K562 (cell line): ENCODE data around the gene RBSN. TPM values are rescaled to one million over a fixed set of nuclear protein-coding genes. Genes with fewer than 3 reads are reported as not detected.

ENCODE experiments used
- ATAC-seq: fragments of 200-7000 bp; cut with Tn5 transposase; 3 replicates; pipeline ENCODE4 v1.9.1; 2020; ENCODE audit warnings: moderate library complexity
- BruUV-seq: library from RNA; stranded (reverse); fragments of 400-500 nt; replicated peaks from 2 replicates; lab custom pipeline; 2021; lab: Mats Ljungman, UMichigan
- CTCF ChIA-PET: fragments of 300-600 bp; formaldehyde crosslinking; extraction: SDS; loops from one replicate; lab custom pipeline; 2021; ENCODE audit warnings: low intra/inter-chr PET ratio; lab: Yijun Ruan, JAX
- POLR2A ChIA-PET: fragments of 300-600, 350-650 bp; sonication (Branson Sonifier 250); formaldehyde crosslinking; extraction: SDS; loops from one replicate; lab custom pipeline; 2021; ENCODE audit warnings: antibody characterized with exemption, inconsistent platforms; lab: Yijun Ruan, JAX
- DNase-seq, 4 experiments: peaks; one replicate each; pipeline versions ENCODE4 v3.0.0 to v3.0.0-alpha.2; 2011 to 2018; ENCODE audit warnings: low spot score in 3 of 4, mixed read lengths in 3 of 4; ENCODE audit errors: extremely low read depth in 1 of 4
- FAIRE-seq: peaks from 2 replicates; lab custom pipeline; 2011; peaks lifted over from hg19 to GRCh38; lab: Jason Lieb, UNC
- H2AFZ ChIP-seq: 2 replicates; pipeline ENCODE4 v1.6.0; 2011; ENCODE audit warnings: low read depth, low read length, control low read depth, inconsistent platforms
- H3K27ac ChIP-seq: fragments of 200-600 bp; 3 replicates; pipeline ENCODE4 v1.8.0; 2011; ENCODE audit warnings: low read depth, mild to moderate bottlenecking, control low read depth, inconsistent platforms, low read length, moderate library complexity, mixed read lengths; ENCODE audit errors: extremely low read depth
- H3K27me3 ChIP-seq, 2 experiments: fragments of 300-600 bp in 1 of 2; 2 replicates in 1 of 2; 3 replicates in 1 of 2; pipeline versions ENCODE4 v1.6.0 to v1.8.0; 2011; ENCODE audit warnings: inconsistent platforms in 2 of 2, low read length in 2 of 2, mild to moderate bottlenecking in 1 of 2, mixed read lengths in 1 of 2, moderate library complexity in 1 of 2; ENCODE audit not compliant: control insufficient read depth in 2 of 2, insufficient read depth in 2 of 2
- H3K36me3 ChIP-seq: fragments of 300-600 bp; 3 replicates; pipeline ENCODE4 v1.8.0; 2011; ENCODE audit warnings: mild to moderate bottlenecking, low read length, inconsistent platforms; ENCODE audit not compliant: control insufficient read depth, insufficient read depth
- H3K4me1 ChIP-seq, 2 experiments: fragments of 200-600 bp in 1 of 2; replicated peaks in 1 of 2; 2 replicates in 1 of 2; 3 replicates in 1 of 2; pipeline versions ENCODE4 v1.5.1 to v1.8.0; 2011; ENCODE audit warnings: inconsistent platforms in 2 of 2, low read length in 2 of 2, mild to moderate bottlenecking in 1 of 2, mixed read lengths in 1 of 2, moderate library complexity in 1 of 2; ENCODE audit not compliant: control insufficient read depth in 2 of 2, insufficient read depth in 2 of 2
- H3K4me2 ChIP-seq: 2 replicates; pipeline ENCODE4 v1.6.1; 2011; ENCODE audit warnings: low read length, control low read depth, inconsistent platforms, mixed read lengths; ENCODE audit not compliant: insufficient read depth
- H3K4me3 ChIP-seq: fragments of 200-600 bp; sonication (generic), shearing (Covaris generic); 2 replicates; pipeline ENCODE4 v1.5.1; 2016; ENCODE audit warnings: control low read depth, inconsistent platforms
- H3K79me2 ChIP-seq: fragments of 200-600 bp; 3 replicates; pipeline ENCODE4 v1.8.0; 2011; ENCODE audit warnings: low read length, inconsistent platforms; ENCODE audit not compliant: control insufficient read depth, insufficient read depth
- H3K9ac ChIP-seq, 2 experiments: 2 replicates each; pipeline versions ENCODE4 v1.6.0 to v1.6.1; 2011; ENCODE audit warnings: low read depth in 2 of 2, low read length in 2 of 2, control low read depth in 1 of 2, inconsistent platforms in 1 of 2, mild to moderate bottlenecking in 1 of 2, mixed read lengths in 1 of 2; ENCODE audit not compliant: insufficient read depth in 1 of 2
- H3K9me1 ChIP-seq: one replicate; pipeline ENCODE4 v1.6.0; 2011; ENCODE audit warnings: inconsistent platforms, mild to moderate bottlenecking, low read length, moderate library complexity; ENCODE audit not compliant: control insufficient read depth, insufficient read depth
- H3K9me3 ChIP-seq: replicated peaks from 2 replicates; pipeline ENCODE4 v1.5.1; 2011; ENCODE audit warnings: low read depth, low read length, inconsistent platforms; ENCODE audit not compliant: control insufficient read depth, insufficient read depth
- H4K20me1 ChIP-seq: replicated peaks from 2 replicates; pipeline ENCODE4 v1.6.1; 2011; ENCODE audit warnings: low read length, inconsistent platforms, mixed read lengths; ENCODE audit not compliant: control insufficient read depth, insufficient read depth
- MEIS2 ChIP-seq: fragments of 450-650 bp; IDR thresholded peaks from 2 replicates; pipeline ENCODE4 v1.6.1; 2014; ENCODE audit warnings: mild to moderate bottlenecking; ENCODE audit not compliant: partially characterized antibody
- MTF1 ChIP-seq: fragments of 250-450 bp; sonication (Bioruptor Pico); IDR thresholded peaks from 2 replicates; pipeline ENCODE4 v1.9.0; 2021; ENCODE audit warnings: moderate library complexity, mild to moderate bottlenecking, inconsistent platforms, borderline replicate concordance
- POLR2A ChIP-seq: fragments of 450-650 bp; conservative IDR thresholded peaks from 2 replicates; pipeline ENCODE4 v1.6.1; 2016
- POLR3A ChIP-seq: IDR thresholded peaks from 2 replicates; pipeline ENCODE4 v1.6.1; 2011; ENCODE audit warnings: borderline replicate concordance, mild to moderate bottlenecking, moderate library complexity; ENCODE audit not compliant: insufficient read length, insufficient read depth; ENCODE audit errors: extremely low read depth
- PRMT5 ChIP-seq: sonication (generic); formaldehyde crosslinking; IDR thresholded peaks from 2 replicates; pipeline ENCODE4 v1.5.0; 2020; ENCODE audit warnings: missing genetic modification reagents
- STAG1 ChIP-seq: sonication (generic); formaldehyde crosslinking; IDR thresholded peaks from 2 replicates; pipeline ENCODE4 v1.5.0; 2020; ENCODE audit warnings: missing genetic modification reagents, borderline replicate concordance
- TEAD1 ChIP-seq, 2 experiments: fragments of 450-650 bp in 1 of 2; sonication (generic) in 1 of 2; formaldehyde crosslinking; IDR thresholded peaks; 2 replicates each; pipeline versions ENCODE4 v1.4.0 to v1.8.0; 2020 to 2022; ENCODE audit warnings: mild to moderate bottlenecking in 2 of 2, missing genetic modification reagents in 1 of 2
- ZNF561 ChIP-seq: fragments of 450-650 bp; formaldehyde crosslinking; conservative IDR thresholded peaks from 2 replicates; pipeline ENCODE4 v1.4.0; 2020; ENCODE audit warnings: mild to moderate bottlenecking, moderate library complexity
- WGBS: fragments of 100-300 bp; shearing (Covaris generic); methylation state at CpG from one replicate; pipeline ENCODE4 v1.1.6; 2016; ENCODE audit warnings: low coverage, mixed read lengths; ENCODE audit not compliant: insufficient coverage; ENCODE audit errors: missing lambda C conversion rate; 5-methylcytosine and 5-hydroxymethylcytosine counted together
- in situ Hi-C: fragments of 300-500 bp; cut with MboI; formaldehyde crosslinking; loops from 4 replicates; pipeline ENCODE4 v1.15.0; 2018; ENCODE audit warnings: inconsistent platforms, mixed read lengths
- intact Hi-C: fragments of 100-400 bp; cut with micrococcal nuclease; formaldehyde crosslinking; loops from 2 replicates; pipeline ENCODE4 v1.14.2; 2022
- polyA plus RNA-seq, 8 experiments: library from polyadenylated mRNA; depleted of rRNA in 4 of 8; stranded (reverse) in 5 of 8; unstranded in 3 of 8; fragments of >200 nt; fragmentation: Nextera tagmentation in 2 of 8; fragmentation: Illumina TruSeq in 1 of 8; extraction: Ambion mirVana in 2 of 8; extraction: Trizol in 1 of 8; gene quantifications; 2 replicates each; pipeline versions ENCODE4 v1.2.1 to v1.2.3, GENCODE V29; 2011 to 2014; ENCODE audit warnings: inconsistent platforms in 1 of 8, missing spikeins in 1 of 8
- total RNA-seq, 7 experiments: library from RNA; depleted of rRNA in 6 of 7; stranded (reverse); fragments of >200 nt in 6 of 7; fragmentation: Illumina TruSeq in 2 of 7; extraction: Trizol in 2 of 7; gene quantifications; 2 replicates each; pipeline versions ENCODE4 v1.2.1 to v1.2.3, GENCODE V29; 2011 to 2021; ENCODE audit warnings: low replicate concordance in 1 of 7
- TF ChIP-seq, protein P1 (sequence below), 2 experiments: IDR thresholded peaks; 2 replicates each; pipeline ENCODE4 v1.6.1; 2012; ENCODE audit warnings: improper control_type of control experiment in 2 of 2, low read depth in 2 of 2, low read length in 2 of 2, borderline replicate concordance in 1 of 2
- TF ChIP-seq, protein P2 (sequence below): fragments of 150-350 bp; IDR thresholded peaks from 2 replicates; pipeline ENCODE4 v1.6.1; 2014; ENCODE audit warnings: low read depth, mild to moderate bottlenecking, low read length, borderline replicate concordance
- TF ChIP-seq, protein P3 (sequence below): fragments of 250-450 bp; sonication (Bioruptor Pico); IDR thresholded peaks from 2 replicates; pipeline ENCODE4 v1.4.0; 2020

The RBSN gene
- total and polyA plus RNA-seq, 9 of the 15 experiments (the other 6 are each of a cell fraction or from before 2014, with no cell fraction given): 2.9 to 19.6 (median 15.0) TPM

DNA sequence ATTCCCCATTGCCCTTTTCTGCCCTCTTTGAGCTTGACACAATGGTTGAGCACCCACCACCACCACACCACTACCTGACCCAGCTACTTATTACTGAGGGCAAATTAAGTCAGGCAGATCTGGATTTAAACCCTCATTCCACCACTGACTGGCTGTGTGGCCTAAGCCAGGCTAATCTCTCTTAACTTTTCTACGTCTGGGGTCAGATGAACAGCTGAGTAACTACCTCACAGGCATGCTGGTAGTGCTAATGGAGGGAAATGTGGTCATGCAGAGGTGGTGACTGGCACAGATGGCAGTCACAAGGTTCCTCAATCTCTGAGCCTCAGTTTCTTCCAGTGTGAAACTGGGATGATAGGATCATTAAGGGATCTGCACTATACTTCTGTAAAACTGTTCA lies 29.5 kb downstream of the RBSN start:
- Histone ChIP-seq H3K9ac (no peak overlapping the region), H3K9me1 (no peaks in the 10 kb centered on the region), H3K36me3 (peaks cover 41% of the 10 kb centered on the region), H3K27me3 (no peaks in the 10 kb centered on the region), H3K27ac (no peak overlapping the region), H2AFZ (no peak overlapping the region), H3K4me3 (no peak overlapping the region), H3K79me2 (peaks cover 12% of the 10 kb centered on the region), H3K4me1 (peaks cover 5 to 13% of the 10 kb centered on the region in 2 experiments; a peak in 4 of 5 replicates), H3K4me2 (no peak overlapping the region), H3K9me3 (no peaks in the 10 kb centered on the region), H4K20me1 (no peaks in the 10 kb centered on the region)
- no peak for FAIRE-seq
- WGBS: 59% methylated on average over 1 of the region's 1 CpG
- no peak for ATAC-seq
- ChIA-PET POLR2A (interaction anchor here (0.5 to 1.2 kb wide), 3 partner anchors 8 to 21 kb away, joined by 3 to 5 read pairs (median 3); no protein-coding TSS in a partner anchor), CTCF (no interaction called here)
- DNase-seq: no peak
- intact Hi-C loops (no loop called here), in situ Hi-C loops (no loop called here)
- BruUV-seq: no TSS peak
- TF ChIP-seq, protein P1, sequence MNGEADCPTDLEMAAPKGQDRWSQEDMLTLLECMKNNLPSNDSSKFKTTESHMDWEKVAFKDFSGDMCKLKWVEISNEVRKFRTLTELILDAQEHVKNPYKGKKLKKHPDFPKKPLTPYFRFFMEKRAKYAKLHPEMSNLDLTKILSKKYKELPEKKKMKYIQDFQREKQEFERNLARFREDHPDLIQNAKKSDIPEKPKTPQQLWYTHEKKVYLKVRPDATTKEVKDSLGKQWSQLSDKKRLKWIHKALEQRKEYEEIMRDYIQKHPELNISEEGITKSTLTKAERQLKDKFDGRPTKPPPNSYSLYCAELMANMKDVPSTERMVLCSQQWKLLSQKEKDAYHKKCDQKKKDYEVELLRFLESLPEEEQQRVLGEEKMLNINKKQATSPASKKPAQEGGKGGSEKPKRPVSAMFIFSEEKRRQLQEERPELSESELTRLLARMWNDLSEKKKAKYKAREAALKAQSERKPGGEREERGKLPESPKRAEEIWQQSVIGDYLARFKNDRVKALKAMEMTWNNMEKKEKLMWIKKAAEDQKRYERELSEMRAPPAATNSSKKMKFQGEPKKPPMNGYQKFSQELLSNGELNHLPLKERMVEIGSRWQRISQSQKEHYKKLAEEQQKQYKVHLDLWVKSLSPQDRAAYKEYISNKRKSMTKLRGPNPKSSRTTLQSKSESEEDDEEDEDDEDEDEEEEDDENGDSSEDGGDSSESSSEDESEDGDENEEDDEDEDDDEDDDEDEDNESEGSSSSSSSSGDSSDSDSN (IDR thresholded peaks at IDR 0.05; ENCODE audit: borderline replicate concordance in 1 of 2, low read depth in 2 of 2, low read length in 2 of 2): no peak
- TF ChIP-seq MTF1 (no peak), ZNF561 (CRISPR knock-in tag) (no peak), POLR3A (no peak), PRMT5 (CRISPR knock-in tag) (no peak), POLR2A (no peak), TEAD1 (CRISPR knock-in tag; IDR thresholded peaks at IDR 0.05) (no peak), STAG1 (CRISPR knock-in tag) (no peak), MEIS2 (no peak)
- TF ChIP-seq, protein P2, sequence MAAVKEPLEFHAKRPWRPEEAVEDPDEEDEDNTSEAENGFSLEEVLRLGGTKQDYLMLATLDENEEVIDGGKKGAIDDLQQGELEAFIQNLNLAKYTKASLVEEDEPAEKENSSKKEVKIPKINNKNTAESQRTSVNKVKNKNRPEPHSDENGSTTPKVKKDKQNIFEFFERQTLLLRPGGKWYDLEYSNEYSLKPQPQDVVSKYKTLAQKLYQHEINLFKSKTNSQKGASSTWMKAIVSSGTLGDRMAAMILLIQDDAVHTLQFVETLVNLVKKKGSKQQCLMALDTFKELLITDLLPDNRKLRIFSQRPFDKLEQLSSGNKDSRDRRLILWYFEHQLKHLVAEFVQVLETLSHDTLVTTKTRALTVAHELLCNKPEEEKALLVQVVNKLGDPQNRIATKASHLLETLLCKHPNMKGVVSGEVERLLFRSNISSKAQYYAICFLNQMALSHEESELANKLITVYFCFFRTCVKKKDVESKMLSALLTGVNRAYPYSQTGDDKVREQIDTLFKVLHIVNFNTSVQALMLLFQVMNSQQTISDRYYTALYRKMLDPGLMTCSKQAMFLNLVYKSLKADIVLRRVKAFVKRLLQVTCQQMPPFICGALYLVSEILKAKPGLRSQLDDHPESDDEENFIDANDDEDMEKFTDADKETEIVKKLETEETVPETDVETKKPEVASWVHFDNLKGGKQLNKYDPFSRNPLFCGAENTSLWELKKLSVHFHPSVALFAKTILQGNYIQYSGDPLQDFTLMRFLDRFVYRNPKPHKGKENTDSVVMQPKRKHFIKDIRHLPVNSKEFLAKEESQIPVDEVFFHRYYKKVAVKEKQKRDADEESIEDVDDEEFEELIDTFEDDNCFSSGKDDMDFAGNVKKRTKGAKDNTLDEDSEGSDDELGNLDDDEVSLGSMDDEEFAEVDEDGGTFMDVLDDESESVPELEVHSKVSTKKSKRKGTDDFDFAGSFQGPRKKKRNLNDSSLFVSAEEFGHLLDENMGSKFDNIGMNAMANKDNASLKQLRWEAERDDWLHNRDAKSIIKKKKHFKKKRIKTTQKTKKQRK: no peak
- TF ChIP-seq, protein P3, sequence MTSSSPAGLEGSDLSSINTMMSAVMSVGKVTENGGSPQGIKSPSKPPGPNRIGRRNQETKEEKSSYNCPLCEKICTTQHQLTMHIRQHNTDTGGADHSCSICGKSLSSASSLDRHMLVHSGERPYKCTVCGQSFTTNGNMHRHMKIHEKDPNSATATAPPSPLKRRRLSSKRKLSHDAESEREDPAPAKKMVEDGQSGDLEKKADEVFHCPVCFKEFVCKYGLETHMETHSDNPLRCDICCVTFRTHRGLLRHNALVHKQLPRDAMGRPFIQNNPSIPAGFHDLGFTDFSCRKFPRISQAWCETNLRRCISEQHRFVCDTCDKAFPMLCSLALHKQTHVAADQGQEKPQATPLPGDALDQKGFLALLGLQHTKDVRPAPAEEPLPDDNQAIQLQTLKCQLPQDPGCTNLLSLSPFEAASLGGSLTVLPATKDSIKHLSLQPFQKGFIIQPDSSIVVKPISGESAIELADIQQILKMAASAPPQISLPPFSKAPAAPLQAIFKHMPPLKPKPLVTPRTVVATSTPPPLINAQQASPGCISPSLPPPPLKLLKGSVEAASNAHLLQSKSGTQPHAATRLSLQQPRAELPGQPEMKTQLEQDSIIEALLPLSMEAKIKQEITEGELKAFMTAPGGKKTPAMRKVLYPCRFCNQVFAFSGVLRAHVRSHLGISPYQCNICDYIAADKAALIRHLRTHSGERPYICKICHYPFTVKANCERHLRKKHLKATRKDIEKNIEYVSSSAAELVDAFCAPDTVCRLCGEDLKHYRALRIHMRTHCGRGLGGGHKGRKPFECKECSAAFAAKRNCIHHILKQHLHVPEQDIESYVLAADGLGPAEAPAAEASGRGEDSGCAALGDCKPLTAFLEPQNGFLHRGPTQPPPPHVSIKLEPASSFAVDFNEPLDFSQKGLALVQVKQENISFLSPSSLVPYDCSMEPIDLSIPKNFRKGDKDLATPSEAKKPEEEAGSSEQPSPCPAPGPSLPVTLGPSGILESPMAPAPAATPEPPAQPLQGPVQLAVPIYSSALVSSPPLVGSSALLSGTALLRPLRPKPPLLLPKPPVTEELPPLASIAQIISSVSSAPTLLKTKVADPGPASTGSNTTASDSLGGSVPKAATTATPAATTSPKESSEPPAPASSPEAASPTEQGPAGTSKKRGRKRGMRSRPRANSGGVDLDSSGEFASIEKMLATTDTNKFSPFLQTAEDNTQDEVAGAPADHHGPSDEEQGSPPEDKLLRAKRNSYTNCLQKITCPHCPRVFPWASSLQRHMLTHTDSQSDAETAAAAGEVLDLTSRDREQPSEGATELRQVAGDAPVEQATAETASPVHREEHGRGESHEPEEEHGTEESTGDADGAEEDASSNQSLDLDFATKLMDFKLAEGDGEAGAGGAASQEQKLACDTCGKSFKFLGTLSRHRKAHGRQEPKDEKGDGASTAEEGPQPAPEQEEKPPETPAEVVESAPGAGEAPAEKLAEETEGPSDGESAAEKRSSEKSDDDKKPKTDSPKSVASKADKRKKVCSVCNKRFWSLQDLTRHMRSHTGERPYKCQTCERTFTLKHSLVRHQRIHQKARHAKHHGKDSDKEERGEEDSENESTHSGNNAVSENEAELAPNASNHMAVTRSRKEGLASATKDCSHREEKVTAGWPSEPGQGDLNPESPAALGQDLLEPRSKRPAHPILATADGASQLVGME (CRISPR knock-in tag): no peak
